ENCODE data around the gene CIAO2A.

CIAO2A gene

DNA sequence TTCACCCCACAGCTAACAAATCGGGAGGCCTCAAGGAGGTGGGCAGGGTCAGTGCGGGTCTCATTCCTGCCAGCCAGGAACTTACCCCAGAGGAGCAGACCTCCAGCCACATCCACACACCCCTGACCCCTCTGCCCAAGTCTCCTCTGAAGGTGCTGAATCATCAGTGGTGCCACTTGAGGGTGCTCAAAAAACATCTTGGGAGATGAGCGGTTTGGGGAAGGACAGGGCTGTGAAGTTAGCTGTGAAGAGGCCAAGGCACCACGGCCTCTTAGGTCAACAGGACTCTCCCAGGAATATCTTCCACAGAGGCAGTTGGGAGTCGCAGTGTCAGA is 48.6 kb downstream of the CIAO2A start:
- no peak for DNase-seq (ENCODE audit: low read depth in 2 of 2, low spot score in 1 of 2)

DNA sequence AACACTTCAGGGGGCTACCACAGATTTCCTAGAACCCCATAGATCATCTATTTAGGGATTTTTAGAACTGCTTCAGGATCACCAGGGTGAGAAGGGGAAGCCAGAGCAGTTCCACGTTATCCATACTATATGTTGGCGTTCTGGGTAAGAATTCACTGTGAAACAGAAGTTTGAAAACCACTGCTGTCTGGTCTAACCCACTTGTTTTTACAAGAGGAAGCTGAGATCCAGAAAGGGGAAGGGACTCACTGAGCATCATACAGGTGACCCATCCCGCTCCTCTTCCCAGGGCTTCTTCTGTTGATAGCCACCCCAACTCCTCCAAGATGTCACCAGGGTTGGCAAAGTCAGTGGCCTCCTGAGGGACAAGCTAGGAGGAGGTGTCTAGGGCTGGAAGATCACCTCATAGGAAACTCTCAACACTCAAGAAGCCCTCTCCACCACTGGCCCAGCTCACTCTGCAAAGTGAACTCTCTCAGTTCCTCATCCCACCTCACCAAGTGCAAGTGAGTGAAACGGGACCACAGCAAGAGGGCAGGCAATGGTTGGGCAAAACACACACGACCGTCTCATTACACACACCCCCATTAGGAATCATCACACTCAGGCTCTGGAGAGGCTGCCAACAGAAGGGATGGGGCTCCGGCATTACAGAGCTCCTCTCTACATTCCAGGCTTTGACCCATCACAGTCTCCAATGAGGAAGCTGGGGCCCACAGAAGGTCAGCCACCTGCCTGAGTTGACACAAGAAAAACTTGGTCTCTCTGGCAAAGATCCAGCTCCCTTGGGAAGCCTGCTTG is 49.1 kb downstream of the CIAO2A start:
- DNase-seq (ENCODE audit: low read depth in 2 of 2, low spot score in 1 of 2), result no peak

DNA sequence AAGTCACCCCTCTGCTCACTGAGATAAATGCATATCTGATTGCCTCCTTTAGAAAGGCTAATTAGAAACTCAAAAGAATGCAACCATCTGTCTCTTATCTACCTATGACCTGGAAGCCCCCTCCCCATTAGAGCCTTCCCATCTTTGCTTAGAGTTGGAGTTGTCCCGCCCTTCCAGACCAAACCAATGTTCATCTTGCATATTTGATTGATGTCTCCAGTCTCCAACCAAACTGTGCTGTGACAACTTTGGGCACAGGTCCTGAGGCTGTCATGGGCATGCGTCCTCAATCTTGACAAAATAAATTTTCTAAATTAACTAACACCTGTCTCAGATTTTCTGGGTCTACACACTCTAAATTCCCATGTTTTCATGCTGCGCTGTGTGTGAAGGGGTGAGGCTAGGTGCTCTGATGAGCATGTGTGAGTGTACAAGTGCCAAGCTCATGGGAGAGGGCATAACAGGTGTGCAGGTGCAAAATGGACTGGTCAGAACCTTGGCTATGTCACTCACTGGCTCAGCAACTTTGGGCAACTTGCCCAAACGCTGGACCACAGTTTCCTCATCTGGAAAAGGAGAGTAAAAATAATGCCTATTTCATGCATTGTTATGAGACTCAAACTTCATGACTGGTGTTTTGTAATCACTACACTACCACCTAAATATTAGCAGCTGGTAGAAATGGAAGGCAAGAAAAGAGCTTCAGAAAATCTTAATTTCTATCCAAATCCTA is 54.6 kb downstream of the CIAO2A start:
- no peak for DNase-seq (ENCODE audit: low read depth in 2 of 2, low spot score in 1 of 2)

- no peak for DNase-seq (ENCODE audit: low read depth in 2 of 2, low spot score in 1 of 2)
These were observed 55.7 kb downstream of the CIAO2A start for GRCh38 chr15:64037966-64038365.

DNA sequence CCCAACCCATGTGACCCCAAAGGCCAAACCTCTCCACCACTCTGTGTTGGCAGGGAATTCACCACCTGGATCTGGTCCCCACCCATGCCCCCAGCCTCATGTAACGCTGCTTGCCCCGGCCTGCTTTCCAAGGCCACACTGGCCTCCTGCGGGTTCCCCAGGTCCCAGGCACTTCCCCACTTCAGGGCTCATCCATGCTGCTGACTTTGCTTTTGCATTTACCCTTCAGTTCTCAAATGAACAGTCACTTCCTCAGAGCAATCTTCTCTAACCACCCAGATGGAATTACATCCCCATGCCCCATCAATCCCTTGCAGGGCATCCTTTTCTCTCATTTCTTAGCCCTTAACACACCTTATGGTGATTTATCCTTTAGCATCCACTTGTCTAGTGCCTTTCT is 56.5 kb downstream of the CIAO2A start:
- DNase-seq (ENCODE audit: low read depth in 2 of 2, low spot score in 1 of 2), result no peak

DNA sequence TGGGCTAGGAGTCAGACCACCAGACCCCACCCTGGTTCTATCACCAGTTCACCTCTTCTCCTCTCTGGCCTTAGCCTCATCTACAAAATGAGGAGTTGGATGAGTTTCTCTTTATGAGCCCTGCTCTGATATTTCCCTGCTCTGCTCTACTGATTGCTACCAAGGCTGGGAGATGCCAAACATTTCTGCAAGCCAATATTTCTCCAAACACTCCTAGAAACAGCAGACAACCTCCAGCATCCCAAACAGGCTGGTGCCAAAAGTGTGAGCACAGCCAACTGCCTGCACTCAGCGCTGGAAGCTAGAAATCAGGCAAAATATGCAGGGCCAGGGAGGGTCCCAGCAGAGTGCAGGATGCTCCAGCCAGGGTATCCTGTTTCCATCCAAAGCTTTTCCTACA is 58.1 kb downstream of the CIAO2A start:
- no peak for DNase-seq (ENCODE audit: low read depth in 2 of 2, low spot score in 1 of 2)

- DNase-seq (ENCODE audit: low read depth in 2 of 2, low spot score in 1 of 2), result no peak
These were observed 59.1 kb downstream of the CIAO2A start for GRCh38 chr15:64034519-64034918.

DNA sequence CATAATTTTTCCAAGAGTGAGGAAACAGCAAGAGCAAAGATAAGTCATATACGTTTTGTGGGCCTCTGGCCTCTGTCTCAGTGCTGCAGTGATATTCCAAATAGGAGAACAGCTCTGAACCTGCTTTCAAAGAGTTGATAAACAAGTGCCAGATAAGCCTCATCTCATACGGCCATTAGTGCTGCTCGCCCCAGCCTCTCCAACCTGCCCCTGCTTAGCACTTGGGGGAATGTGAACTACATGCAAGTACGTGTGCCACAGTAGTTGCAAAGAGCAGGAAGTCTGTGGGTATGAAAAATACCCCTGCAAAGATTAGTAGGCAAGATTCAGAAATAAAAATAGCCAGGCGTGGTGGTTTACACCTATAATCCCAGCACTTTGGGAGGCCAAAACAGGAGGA is 61.3 kb downstream of the CIAO2A start:
- no peak for DNase-seq (ENCODE audit: low read depth in 2 of 2, low spot score in 1 of 2)

GRCh38 chr15:64030123-64030522 is 63.5 kb downstream of the CIAO2A start:
- no peak for DNase-seq (ENCODE audit: low read depth in 2 of 2, low spot score in 1 of 2)

DNA sequence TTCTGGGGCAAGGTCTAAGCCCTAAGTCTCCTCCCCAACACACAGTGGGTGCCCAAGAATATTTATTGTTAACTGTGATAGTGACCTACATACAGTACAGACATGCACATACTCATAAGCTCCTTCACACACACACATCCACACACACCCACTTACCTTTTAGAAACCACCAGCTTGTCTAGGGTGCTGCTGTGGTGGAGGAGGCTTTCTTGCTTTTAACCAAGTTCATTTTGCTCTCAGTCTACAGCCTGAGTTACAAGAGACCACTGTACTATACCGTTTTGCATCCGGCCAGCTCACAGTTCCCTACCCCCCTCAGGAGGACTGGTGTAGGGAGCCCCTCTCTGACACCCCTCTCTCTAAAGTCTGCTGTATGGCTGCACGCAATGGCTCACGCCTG is 64.0 kb downstream of the CIAO2A start:
- DNase-seq (ENCODE audit: low read depth in 2 of 2, low spot score in 1 of 2), result no peak

GRCh38 chr15:64029110-64029509 is 64.5 kb downstream of the CIAO2A start:
- DNase-seq (ENCODE audit: low read depth in 2 of 2, low spot score in 1 of 2), result no peak

- DNase-seq (ENCODE audit: low read depth in 2 of 2, low spot score in 1 of 2), result no peak
These were observed 67.0 kb downstream of the CIAO2A start for GRCh38 chr15:64026591-64026990.

- DNase-seq (ENCODE audit: low read depth in 2 of 2, low spot score in 1 of 2), result no peak
These were observed 69.2 kb downstream of the CIAO2A start for GRCh38 chr15:64024172-64025050.

GRCh38 chr15:64023220-64023619 is 70.4 kb downstream of the CIAO2A start:
- no peak for DNase-seq (ENCODE audit: low read depth in 2 of 2, low spot score in 1 of 2)

DNA sequence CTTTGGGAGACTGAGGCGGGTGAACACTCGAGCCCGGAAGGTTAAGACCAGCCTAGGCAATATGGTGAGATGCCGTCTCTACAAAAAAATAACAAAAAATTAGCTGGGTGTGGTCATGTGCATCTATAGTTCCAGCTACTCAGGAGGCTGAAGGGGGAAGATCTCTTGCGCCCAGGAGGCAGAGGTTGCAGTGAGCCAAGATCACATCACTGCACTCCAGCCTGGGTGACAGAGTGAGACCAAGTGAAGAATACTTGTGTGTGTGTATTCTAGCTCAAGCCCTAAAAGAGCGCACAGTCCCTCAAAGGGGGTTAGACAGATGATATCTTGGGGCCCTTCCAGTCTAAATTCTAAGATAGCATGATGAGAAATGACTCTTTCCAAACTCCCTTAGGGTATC is 71.1 kb downstream of the CIAO2A start:
- no peak for DNase-seq (ENCODE audit: low read depth in 2 of 2, low spot score in 1 of 2)

Measured in stimulated activated CD8-positive, alpha-beta memory T cell treated with anti-CD3 and anti-CD28 coated beads, Interleukin-4, amount 100 ng/mL, for 4 hours (primary cell).